HL-60 (cell line): Measurements from ENCODE around the gene DRAM2.

Experiments used
- CTCF ChIP-seq: IDR thresholded peaks from one replicate; pipeline ENCODE4 v1.5.1; 2011; ENCODE audit warnings: low read length, control low read depth, inconsistent platforms; ENCODE audit not compliant: insufficient read depth
- POLR2AphosphoS5 ChIP-seq: IDR thresholded peaks from 2 replicates; pipeline ENCODE4 v1.6.1; 2012; ENCODE audit warnings: low read depth

DNA sequence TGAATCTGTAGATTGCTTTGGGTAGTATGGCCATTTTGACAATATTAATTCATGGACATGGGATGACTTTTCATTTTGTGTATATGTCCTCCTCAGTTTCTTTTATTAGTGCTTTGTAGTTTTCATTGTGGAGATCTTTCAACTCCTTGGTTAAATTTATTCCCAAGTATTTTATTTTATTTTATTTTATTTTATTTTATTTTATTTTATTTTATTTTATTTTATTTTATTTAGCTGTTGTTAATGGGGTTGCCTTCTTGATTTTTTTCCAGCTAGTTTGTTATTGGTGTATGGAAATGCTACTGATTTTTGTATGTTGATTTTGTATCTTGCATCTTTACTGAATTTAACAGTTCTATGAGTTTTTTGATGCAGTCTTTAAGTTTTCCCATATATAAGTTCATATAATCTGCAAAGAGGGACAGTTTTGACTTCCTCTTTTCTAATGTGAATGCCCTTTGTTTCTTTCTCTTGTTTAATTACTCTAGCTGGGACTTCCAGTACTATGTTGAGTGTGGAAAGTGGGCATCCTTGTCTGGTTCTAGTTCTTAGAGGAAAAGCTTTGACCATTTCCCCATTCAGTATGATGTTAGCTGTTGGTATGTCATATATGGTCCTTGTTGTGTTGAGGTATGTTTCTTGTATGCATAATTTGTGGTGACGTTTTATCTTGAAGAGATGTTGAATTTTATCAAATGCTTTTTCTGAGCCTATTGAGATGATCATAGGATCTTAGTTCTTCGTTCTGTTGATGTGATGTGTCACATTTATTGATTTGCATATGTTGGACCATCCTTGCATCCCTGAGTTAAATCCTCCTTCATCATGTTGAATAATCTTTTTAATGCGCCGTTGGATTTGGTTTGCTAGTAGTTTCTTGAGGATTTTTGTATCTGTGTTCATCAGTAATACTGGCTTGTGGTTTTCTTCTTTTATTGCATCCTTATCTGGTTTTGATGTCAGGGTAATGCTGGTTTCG lies 14.4 kb upstream of the DRAM2 start:
- TF ChIP-seq CTCF (no peak), POLR2AphosphoS5 (no peak)
